ENCODE data around the gene OTOS.

The OTOS gene

DNA sequence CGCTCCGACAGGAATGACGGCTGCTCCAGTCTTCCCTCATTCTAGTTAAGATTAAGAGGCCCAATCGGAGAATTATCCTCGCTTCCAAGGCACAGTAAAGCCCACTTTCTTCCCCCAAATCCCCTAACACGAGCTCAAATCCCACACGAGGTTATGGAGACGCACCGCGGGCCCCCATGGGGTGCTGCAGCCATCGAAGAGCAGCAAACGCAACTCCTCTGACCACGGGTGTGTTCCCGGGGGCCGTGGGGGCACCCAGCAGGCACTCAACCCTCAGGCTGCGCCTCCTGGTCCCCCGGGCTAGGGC lies 4.8 kb downstream of the OTOS start:
- DNase-seq: no peak

DNA sequence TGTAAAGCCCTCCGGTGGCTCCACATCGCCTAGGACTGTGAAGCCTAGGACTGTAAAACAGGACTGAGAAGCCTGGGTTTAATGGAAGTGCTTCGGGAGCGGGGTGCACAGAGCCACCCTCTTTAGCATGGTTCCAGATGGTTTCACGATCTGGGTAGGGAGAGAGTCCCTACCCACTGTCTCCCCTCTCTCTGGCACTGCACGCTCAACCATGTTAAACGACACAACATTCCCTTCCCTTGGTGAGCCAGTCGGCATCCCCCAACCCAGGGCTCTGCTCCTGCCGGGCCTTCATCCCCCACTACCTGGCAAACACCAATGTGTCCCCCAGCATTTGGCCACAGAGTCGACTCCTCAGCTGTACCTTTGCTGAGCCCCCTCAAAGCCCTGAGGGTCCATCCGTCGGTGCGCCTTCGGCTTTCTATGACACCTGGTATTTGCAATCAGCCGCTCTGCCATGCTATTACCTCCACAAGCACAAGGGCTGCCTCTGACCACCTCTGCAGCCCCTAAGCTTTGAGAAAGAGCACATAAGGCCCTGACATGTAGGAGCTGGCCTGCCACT lies 5.4 kb downstream of the OTOS start:
- DNase-seq: no peak

DNA sequence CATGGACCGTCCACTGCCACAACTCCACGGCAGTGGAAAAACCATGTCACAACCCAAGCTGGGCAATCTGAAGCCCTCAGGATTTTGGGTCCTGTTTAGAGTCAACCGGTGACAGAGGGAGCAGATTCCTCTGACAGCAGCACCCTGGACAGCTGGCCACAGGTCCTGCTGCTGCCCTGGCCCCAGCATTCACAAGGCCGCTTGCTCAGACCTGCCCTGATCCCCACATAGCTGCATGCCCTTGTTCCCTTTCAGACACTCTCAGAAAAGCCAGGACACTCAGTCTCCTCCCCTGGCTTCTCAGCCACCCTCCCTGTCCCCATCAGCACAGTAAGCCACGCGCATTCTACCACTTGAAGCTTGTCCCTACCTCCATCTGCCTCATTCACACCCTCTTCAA lies 6.0 kb downstream of the OTOS start:
- DNase-seq: no peak

DNA sequence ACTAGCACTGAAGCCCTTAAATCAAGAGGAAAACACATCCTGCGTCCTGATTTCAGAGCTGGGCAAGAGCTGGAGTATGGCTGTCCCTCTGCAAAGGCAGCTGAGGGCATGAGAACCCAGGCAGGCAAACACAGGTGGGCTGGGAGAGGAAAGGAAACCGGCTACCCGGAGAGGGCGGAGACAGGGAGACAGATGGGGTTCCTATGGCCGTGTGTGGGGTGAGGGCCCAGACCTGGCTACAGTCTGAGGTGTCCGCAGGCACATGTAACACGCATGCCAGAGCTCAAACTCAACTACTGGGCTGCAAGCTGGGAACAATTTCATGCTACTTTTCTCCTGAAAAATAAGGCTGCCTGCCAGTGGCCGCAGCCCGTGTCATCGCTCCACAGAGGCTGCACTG lies 7.1 kb downstream of the OTOS start:
- DNase-seq: no peak

DNA sequence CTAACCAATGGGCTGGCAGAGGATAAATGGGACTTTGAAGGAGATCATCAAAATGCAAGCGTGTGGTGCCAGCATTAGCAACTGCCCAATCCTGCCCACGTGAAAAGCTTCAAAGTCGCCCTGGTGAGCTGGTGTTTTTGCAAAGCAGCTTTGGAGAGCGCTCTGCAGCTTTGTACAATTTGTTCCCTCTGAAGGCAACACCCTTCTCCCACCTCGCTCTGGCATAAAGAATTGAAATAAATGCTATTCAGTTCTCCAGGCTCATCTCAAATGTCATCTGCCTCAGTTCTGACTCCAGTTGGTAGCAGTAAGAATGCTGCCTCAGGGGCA lies 7.8 kb downstream of the OTOS start:
- no peak for DNase-seq

DNA sequence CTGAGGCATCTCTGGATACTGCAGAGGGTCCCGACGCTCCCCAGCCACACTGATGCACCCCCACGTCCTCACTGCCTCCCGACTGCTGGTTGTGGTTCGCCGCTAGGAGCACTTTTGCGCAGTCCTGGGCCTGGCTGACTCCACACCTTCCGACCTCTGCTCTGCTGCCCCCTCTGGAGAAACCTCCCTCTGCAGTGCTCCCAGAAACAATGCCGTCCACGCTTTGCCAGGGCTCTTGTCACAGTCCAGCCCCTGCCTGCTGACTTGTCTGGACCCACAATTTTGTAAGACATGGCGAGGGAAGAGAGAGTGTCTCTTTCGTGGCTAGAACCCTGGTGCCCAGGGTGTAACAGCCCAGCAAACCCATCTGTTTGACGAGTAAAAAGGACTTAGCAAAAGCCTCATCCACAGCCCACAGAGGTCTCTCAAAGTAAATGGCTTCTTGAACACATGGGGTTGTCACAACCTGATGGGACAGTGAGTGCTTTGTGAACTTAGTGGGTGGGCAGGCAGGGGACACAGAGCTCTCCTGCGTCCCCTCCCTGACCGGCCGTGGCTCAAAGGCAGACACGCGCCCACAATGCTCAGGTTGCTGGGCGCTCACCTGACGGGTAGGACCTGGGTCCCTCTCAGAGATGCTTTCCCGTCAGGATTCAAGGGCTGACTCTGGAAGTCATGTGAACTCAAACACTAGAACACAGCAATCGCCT lies 8.4 kb downstream of the OTOS start:
- DNase-seq: no peak

DNA sequence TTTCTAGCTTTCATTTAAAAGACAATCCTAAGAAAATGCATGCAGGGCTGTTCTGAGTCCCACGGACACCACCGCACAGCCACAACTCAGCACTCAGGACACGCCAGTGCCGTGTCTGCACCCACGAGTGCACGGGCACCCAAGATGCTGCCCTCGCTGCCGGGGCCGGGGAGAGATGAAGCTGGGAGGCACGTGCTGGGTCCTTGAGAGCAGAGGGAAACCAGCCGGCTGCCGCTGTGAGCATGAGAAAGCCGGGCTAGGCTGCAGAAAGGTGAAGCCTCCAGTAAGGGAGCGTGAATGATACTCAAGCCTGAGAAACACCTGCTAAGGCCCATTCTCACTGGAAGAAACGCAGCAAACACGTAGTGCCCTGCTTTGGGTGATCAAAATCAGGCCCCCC lies 9.2 kb downstream of the OTOS start:
- no peak for DNase-seq

DNA sequence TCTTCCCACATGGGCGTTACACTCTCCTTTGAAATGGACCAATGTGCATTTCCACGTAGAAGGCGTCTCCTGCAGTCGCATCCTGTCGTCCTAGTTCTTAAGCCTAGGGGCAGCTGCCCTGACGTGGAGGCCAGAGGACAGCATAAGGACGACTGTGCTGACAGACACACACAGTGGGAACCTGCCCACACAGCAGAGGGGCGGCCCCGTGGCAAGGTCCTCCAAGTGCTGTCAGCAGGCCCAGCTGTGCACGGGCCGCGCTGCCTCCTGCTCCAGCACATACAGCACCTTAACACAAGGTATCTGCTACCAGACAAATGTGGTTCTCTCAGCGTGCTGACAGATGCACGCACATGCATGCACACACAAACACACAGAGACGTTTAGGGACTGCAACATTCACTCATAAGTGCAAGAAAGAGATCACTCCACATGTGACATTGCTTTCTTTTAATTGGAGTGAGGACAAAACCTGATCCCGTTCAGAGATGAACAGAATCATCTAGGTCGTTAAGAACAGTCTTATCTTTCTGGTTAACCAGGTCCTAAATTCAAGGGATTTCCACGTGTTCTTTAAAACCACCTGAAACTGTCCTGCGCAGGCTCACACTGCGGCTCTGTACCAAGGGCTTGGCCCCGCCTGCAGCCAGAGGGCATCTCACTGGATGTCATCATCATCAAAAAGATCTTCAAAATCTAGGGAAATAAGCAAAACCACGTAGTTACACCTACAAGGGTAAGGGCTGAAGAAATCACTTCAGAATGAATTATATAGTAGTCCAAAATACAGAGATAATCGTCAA lies 9.9 kb downstream of the OTOS start:
- no peak for DNase-seq

DNA sequence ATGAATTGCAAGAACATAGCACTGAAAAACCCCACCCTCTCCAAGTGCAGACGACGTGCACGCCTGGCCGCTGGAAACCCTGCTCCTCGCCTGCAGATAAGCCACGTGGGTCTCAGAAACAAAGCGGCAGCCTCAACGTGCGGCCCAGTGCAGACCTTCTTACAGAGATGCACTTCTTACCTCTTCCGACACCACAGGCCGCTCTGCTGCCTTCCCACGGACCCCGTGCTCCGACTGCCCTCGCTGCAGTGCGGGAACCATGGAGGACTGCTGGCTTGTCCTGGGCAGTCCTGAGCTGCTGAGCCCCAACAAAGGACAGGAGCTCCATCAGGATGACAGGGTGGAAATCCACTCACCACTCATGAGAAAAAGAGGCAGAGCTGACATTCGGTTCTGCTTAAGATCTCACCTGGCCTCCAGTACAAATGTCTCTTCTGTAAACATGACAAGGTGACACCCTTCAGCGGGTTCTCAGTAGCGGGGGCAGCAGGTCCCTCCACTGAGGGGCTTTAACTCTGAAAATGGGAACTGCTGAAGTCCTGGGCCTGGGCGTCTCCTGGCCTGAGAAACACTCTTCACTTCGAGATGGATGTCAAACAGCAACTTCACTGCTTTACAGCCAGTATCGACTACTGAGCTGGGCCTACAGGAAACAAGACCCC lies 10.6 kb downstream of the OTOS start:
- DNase-seq: no peak

DNA sequence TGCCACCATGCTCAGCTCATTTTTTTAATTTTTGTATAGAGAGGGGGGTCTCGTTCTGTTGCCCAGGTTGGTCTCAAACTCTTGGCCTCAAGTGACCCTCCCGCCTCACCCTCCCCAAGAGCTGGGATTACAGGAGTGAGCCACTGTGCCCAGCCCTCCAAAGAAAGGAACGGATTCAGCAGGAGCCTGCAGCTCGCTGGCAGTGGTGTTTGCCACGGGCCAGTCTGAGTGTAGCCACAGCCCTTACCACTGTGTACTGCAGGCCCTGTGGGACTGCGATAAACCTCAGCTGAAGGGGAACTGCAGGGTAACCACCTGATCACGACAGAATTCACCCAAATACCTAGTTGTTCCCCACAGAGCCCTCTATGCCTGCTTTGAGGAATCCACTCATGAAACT lies 11.1 kb downstream of the OTOS start:
- no peak for DNase-seq

DNA sequence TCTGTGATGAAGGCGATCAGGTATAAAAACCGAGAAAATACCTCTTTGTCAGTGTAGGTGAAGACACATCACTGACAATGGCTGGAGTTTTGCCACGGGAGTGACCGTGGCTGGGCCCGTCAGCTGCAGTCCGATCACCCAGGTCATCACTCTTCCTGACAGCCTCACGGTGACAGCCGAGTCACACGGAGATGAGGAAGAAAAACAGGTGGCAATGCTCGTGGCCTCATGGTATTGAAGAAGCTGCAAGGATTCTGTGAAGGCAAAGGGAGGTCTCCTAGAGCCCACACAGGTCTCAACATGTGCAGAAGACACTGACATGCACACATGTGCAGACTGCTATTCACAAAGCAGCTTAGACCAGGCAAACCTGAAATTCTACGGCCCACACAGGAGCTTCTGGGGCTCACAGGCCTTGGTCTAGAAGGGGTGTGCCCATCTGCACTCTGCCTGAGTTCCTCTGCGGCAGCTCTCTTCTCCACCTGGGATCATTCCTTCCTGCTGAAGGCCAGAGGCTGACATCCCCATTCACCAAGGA lies 11.8 kb downstream of the OTOS start:
- DNase-seq: no peak

DNA sequence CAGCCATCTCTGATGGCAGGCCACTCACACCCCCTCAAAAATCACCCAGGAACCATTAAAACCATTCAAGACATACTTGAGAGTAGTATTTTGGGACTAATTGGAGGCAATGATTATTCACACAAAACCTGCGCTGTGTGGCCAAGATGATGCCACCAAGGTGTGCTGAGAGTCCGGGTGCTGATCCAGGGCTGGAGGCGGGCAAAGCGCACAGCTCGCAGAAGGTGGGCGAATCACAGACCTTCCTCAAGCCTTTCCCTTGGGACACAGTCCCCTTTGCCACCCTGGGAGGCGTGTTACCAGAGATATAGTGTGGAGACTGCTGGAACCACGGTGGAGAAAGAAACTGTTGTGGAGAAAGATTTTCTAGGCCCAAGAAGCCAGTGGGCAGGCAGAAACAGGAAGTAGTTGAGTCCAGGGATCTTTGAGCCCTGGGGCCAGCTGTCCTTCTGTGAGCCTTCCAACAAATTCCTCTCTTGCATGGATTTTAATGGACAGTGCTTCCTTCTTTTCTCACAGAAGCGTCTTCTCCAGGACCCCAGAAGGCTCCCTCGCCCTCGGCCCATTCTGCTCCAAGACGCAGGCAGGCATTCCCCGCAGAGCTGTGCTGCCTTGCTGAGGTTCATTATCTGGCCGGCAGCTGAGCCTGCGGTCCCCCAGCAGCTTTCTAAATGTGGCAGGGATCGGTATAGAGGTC lies 12.4 kb downstream of the OTOS start:
- DNase-seq: no peak

DNA sequence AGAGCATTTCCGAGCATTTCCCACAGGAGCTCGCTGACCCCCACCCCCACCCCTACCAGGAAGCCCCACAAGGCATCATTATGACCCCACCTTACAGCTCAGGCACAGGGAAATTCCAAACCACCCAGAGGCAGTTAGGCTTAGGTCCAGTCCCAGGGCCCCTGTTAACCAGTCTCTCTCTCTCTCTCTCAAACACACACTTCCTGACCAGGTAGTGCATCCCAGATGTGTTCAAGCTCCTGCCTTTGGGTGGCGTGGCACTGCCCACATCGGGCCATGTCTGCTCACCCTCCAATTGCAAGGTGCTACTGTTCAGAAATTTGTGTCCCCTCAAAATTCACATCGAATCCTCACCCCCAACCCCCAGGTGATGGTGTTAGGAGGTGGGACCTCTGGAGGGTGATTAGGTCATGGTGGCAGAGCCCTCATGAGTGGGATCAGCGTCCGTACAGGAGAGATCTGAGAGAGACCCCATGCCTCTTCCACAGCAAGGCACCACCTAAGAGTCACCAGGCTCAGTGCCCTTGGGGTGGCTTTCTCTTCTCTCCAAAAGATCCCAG lies 13.2 kb downstream of the OTOS start:
- no peak for DNase-seq

DNA sequence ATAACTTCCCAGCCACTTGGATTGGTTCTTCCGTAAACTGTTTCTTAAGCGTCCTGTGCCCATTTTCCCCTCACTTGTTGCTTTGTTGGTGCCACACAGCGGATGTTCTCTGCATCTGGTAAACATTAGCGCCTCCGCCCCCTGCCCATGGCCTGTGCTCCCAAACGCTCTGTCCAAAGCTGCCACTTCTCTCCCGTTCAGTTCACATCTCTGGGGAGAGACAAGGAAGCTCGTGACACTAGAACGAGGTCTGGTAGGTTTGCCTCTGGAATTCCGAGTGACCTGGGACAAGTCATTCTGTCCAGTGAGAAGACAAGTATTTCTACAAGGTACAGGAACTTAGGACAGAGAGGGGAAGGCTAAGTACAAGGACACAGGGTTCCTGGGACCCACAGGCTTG lies 13.7 kb downstream of the OTOS start:
- DNase-seq: no peak

DNA sequence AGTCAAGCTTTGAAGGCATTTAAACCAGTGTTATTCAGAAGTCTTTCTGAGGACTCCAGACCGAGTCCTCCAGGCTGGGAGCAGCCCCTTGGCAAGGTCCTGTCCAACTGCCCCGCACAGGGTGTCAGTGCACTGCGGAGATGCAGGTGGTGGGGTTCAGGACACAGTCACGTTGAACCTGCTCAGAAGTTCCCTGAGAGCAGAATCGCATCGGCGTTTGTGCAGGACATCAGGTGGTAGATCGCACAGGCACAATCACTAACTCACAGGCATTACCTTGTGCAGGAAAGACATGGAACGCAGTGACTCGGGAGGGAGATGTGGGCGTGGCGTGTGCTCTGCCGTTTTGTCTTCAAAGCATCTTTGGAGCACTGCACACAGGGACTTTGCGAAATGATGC lies 14.7 kb downstream of the OTOS start:
- no peak for DNase-seq

DNA sequence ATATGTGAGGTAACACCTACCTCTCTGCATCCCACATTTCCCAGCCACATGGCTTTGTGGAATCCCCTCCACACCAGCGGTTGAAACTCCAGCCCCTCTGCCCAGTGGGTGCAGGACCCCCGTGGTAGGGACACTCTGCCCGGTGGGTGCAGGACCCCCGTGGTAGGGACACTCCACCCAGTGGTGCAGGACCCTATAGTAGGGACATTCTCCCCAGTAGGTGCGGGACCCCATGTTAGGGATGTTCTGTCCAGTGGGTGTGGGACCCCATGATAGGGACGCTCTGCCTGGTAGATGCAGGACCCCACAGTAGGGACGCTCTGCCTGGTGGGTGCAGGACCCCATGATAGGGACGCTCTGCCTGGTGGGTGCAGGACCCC lies 15.8 kb downstream of the OTOS start:
- DNase-seq: no peak

DNA sequence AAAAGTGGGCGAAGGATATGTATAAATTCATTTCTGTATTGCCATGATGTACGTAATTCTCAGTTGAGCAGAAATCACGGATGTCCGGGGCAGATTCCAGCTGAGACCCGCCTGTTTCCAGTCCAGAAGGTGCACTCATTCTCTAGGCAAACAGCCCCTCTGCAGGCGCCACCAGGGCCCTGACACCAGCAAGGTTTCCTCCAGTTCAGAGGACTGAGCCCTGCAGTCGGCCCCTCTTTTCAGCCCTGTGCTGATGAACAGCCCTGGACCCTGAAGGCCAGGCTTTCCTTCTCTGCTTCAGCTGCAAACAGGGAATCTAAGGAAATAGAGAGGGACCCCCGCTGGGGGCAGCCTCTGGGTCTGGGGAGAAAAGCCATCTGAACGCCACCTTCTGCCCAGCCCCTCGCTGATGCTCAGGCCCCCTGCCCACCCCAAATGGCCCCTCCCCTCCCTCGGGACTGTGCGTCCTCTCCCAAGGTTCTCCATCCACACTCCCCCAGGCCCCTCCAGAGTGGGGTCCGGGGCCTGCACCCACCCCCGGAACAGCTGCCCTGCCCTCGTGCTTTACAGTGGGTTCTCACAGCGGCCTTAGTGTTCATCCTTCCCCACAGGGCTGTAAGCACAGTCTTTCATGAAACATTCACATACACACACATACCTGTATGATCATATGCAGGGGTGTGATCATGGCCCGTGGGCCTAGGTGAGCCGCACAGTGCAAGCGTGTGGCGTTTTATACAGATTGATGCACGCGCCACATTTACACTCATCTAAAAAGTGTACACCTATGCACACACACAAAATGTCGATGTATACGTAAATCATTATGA lies 16.4 kb downstream of the OTOS start:
- DNase-seq: no peak

DNA sequence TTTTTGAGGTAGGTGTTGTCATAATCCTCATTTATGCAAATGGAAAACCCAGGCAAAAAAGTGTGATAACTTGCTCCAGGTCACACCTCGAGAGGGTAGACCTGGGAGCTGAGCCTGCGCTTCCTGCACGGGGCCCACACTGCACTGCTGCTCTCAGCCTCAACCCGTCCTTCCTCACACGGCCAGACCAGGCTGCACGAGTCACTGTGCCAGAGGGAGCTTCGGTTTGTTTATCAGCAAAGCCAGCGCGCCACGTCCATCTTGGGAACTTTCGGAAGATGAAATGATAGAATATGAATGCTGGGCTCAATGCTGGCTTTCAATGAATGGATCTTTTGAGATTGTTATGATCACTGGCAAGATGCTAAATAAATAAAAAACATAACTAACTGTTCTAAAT lies 18.8 kb downstream of the OTOS start:
- DNase-seq: no peak

DNA sequence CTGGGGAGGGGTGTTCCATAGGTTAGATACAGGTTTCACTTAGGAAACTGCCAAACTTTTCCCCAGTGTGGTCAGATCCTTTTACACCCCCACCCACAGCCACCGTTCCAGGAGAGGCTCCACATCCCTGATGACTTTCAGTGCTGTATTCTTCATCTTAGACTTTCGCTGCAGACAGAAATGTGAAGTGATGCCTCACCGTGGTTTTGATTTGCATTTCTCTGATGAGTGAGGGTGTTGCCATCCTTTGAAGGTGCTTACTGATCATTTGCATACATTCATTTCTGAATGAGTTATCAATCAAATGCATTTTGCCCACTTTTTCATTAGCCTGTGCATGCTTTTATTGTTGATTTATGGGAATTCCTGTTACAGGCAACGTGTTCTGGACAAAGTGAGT lies 19.3 kb downstream of the OTOS start:
- no peak for DNase-seq

DNA sequence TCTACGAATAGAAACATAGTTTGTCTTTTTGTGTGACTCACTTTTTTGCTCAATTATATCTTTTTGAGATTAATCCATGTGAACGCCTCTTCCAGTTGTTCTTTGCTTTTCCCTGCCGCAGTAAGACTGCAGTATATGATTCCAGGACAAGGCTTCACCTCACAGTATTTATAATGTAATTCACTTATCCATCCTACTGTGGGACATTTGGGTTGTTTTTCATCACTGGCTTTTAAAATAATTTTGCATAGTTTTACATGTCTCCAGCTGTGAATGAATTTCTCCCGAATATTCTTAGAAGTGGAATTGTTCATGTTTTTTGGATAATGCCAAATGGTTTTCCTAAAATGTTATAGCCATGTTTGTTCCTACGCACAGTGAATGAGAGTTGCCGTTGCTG lies 26.2 kb downstream of the OTOS start:
- no peak for DNase-seq

DNA sequence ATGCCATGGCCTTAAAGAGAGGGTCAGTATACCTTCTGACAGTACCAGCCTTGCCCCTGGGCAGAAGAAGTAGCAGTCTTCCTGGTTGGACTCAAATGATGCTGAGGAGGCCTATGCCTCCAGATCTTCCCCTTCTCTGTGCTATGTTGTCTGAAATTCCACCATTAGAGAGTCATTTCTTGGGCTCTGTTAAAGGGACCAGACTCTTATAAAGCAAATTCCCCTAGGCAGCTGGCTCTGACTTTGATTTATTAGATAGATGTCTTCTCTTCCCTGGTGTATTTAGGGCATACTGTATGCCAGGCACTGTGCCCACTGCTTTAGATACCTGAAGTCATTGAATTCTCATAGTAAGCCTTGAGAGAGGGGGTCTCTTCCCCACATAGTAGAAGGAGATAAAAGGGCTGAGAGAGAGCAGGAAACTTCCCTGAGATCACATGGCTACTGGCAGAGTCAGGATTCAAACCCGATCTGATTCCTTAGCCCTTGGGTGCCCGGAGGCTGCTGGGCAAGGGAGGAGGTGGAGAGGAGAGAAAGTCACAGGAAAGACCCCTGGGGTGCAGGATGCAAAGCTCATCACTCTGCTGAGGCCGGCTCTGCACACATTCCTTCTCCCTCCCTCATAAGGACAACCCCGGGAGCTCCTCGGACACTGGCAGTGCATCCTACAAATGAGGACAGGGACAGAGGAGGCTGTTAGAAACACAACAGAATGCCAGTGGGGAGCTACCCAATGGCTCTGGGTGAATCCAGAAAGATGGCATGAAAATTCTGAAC lies 27.4 kb downstream of the OTOS start:
- no peak for DNase-seq
